Measurements from ENCODE around the gene KCNQ4.

KCNQ4 gene

DNA sequence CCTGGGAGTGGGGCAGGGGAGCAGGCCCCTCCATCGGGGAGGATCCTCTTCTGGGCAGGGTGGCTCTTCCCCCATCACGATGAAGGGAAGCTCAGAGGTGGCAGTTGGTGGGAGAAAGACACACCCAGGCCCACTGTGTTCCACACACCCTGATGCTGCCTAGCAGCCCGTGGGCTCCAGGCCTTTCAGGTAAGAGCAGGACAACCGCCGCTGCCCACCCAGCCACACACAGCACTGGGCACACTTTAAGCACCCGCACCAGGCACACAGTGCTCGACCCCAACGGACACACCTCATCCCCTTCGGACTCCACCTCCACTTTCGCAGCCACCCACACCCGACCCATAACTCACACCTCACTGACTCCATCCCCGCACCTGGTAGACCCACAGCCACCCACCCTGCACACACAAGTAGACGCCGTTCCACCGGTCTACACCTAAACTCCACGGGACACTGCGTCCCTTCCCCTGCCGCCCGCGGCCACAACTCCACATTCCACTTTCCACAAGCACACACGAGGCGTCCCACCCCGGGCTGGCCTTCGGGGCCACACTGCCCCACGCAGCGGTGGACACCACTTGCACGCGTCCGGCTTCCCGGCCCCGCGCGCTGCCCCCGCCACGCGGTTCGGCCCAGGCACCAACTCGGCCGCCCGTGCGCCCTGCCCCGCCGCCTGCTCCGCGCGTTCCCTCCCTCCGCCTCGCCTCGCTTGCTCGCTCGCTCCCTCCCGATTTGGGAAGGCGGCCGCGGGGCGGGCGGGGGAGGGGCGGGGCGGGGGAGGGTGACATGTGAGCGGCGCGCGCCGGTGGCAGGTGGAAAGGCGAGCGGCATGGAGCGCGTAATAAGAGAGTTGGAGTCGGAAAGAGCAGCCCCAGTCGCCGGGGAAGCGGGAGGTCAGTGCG lies at the start of gene KCNQ4:
Gene KCNQ4 (plus strand): TSS at position 787 of the 905 bp plus-strand sequence. CDS start 307 bp downstream, outside the sequence.
- DNase-seq (ENCODE audit: low read depth in 2 of 2), result peak in 1 of 2 donors; percentile 11

- no peak for DNase-seq (ENCODE audit: low read depth in 2 of 2)
Observed at GRCh38 chr1:40734882-40735628, 48.5 kb upstream of the KCNQ4 start.

GRCh38 chr1:40736085-40736531 lies 47.5 kb upstream of the KCNQ4 start:
- no peak for DNase-seq (ENCODE audit: low read depth in 2 of 2)

DNA sequence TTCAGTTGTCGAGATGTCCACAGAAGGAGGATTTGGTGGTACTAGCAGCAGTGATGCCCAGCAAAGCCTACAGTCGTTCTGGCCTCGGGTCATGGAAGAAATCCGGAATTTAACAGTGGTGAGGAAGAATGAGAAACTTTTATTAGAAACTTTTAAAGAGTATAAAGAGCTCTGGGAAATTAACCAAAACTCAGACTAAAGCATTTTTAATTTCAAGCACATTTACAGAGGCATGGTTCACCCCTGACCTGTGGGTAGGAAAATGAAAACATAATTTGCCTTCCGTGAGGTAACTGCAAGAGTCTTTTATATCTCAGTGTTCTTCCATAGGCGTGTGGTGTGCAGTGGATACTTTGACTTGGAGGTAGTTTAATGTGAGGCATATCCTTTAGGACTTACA lies 44.8 kb upstream of the KCNQ4 start:
- no peak for DNase-seq (ENCODE audit: low read depth in 2 of 2)

- DNase-seq (ENCODE audit: low read depth in 2 of 2), result no peak
Observed at GRCh38 chr1:40739455-40740008, 44.1 kb upstream of the KCNQ4 start.

DNA sequence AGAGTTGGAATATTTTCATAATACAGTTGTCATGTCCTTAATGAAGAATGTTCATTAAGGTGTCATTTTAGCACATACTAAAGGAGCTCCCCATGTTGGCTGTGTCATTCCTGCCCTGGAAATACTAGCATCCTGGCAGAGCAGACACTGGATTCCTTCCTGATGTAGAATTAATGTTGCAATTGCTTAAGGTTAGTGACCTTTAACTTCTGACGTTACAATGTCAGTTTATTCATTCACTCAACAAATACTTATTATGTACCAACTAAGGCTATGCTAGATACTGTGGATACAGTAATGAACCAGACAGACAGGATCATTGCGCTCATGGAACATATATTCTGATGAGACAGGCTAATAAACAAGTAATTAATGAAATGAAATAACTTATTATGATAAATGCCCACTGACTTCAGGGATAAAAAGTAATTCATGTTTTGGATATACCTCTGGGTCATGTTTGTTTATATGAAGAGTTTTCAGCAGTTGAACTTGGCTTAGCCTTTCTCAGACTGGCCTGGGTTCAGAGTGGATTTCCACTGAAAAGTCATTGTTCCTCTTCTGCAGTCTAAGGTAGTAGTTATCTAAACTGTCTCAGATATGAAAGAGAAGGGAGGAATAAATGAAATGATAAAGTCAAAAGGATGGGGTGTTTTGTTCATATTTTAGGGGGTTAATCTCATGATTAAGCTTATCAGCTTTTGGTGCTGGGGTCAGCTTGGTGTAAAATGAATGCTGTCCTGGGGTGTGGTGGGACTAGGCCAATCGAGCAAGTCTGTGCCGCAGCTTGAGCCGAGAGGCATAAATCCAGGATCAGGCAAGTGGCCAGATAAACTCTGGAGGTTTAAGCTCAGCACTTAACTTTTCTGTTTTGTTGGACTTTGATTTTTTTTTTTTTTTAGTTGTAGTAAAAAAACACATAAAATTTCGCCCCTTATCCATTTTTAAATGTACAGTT lies 43.3 kb upstream of the KCNQ4 start:
- DNase-seq (ENCODE audit: low read depth in 2 of 2), result no peak

DNA sequence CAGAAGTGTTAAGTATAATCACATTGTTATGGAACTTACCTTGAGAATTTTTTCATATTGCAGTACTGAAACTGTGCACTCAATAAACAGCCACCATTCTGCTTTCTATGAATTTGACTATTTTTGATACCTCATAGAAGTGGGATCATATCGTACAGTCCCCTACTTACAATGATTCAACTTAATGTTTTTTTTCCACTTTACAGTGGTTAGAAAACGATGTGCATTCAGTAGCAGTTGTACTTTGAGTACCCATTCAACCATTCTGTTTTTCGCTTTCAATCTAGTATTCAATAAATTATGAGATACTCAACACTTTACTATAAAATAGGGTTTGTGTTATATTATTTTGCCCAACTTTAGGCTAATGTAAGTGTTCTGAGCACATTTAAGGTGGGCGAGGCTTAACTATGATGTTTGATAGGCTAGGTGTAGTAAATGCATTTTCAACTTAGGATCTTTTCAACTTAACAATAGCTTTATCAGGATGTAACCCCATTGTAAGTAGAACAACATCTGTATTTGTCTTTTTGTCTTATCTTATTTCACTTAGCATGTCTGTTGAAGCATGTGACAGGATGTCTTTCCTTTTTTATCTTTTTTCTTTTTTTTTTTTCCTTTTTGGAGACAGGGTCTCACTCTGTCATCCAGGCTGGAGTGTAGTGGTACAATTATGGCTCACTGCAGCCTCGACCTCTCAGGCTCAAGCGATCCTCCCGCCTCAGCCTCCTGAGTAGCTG lies 42.4 kb upstream of the KCNQ4 start:
- DNase-seq (ENCODE audit: low read depth in 2 of 2), result no peak

- no peak for DNase-seq (ENCODE audit: low read depth in 2 of 2)
Observed at GRCh38 chr1:40742363-40743061, 41.1 kb upstream of the KCNQ4 start.

DNA sequence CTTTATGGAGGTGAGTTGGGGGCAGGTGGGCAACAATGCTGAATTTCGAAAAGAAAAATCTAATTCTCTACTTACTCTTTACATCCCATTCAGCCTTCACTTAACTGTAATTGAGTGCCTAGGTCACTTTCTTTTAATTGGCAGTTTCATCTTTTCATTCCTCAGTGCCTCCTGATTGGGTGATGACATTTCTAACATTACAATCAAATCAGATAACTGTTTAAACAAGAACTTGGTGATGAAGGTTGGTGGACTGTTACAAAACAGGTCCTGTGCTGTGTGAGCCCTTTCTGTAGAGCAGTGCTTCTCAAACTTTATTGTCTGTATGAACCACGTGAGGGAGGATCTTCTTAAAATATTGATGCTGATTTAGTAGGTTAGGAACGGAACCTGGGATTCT lies 40.1 kb upstream of the KCNQ4 start:
- no peak for DNase-seq (ENCODE audit: low read depth in 2 of 2)

DNA sequence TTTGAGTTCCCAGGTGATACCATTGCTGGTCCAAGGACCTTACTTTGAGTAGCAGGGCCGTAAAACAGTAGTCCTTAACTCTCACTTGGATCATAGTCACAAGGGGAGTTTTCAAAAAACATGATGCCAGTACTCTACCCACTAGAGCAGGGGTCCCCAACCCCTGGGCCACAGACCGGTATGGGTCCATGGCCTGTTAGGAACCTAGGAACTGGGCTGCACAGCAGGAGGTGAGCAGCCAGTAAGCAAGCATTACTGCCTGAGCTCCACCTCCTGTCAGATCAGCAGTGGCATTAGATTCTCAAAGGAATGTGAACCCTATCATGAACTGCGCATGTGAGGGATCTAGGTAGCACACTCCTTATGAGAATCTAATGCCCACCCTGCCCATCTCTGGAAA lies 39.7 kb upstream of the KCNQ4 start:
- no peak for DNase-seq (ENCODE audit: low read depth in 2 of 2)

- DNase-seq (ENCODE audit: low read depth in 2 of 2), result no peak
Observed at GRCh38 chr1:40745176-40745575, 38.4 kb upstream of the KCNQ4 start.

DNA sequence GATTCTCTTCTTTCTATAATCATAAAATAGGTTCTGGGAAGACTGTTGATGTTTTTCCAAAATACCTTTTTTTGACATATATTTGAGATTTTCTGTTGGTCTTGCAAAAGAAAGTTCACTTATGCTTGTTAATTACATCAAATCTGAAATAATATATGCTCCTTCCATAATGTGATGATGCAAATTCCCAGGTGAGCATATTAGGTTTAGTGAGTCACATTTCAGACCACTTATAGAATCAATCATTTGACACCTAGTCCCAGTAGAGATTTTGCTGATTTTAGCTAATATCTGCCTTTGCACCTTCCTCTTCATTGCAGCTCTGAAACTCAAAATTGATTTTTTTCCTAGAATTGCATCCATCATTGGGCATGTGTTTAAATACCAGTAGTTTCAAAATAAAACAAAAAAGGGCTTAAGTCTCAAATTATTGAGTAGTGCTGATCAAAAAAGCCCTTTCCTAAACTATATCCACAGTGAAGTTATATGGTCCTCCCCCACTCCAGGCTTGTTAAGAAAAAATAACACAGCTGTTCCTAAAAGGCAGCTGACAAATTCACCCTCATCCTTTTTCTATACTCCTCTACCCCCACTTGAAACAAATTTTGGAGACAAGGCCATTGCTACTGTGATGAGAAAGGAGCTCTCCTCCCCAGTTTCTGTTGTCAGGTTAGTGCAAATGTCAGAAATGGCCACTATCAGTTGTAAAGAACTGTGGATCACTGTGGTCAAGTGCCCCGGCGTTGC lies 37.1 kb upstream of the KCNQ4 start:
- DNase-seq (ENCODE audit: low read depth in 2 of 2), result no peak

DNA sequence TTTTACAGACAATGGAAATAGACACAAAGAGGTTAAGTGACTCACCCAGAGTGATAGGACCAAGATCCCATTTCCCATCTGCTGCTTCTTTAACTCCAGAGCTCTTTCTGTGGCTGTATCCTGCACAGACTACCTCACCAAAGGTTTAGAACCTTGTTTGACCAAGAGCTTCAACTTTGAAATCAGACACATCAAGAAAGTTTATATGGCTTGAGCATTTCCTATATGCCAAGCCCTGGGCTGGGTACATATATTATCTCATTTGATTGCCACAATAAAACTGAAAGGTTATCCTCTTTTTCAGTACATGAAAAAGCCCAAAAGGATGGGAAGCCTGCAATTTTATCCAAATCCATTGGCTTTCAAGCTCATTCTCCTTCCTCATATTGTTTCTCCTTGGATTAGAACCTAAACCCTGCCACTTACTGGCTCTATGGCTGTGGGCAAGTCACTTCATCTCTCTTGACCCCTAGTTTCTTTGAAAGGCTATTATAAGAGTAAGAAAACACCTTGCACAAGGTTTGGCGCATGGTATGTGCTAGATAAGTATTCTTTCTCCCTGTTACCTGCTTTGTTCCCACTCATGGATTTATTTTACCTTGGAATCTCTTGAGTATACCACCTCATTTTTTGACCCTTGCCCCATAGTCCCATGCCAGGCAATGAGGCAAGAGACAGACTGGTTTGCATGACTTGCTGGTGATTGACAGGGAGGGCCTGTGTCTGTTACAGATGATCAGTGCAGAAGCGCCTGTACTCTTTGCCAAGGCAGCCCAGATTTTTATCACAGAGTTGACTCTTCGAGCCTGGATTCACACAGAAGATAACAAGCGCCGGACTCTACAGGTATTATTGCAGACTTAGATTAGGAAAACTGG lies 34.5 kb upstream of the KCNQ4 start:
- DNase-seq (ENCODE audit: low read depth in 2 of 2), result no peak

GRCh38 chr1:40749817-40750216 lies 33.8 kb upstream of the KCNQ4 start:
- DNase-seq (ENCODE audit: low read depth in 2 of 2), result no peak

GRCh38 chr1:40750451-40750908 lies 33.1 kb upstream of the KCNQ4 start:
- no peak for DNase-seq (ENCODE audit: low read depth in 2 of 2)

GRCh38 chr1:40751802-40752201 lies 31.8 kb upstream of the KCNQ4 start:
- no peak for DNase-seq (ENCODE audit: low read depth in 2 of 2)

GRCh38 chr1:40753142-40753882 lies 30.3 kb upstream of the KCNQ4 start:
- DNase-seq (ENCODE audit: low read depth in 2 of 2), result no peak
